Measurements from ENCODE around the gene C19orf73.

C19orf73 gene

GRCh38 chr19:49119411-49120324 lies 725 bp upstream of the C19orf73 start, which contains the start of gene PPFIA3:
Gene PPFIA3, plus strand, starts transcription at chr19:49119544. Its CDS starts 8,330 bp downstream, at chr19:49127874.
- peak within 1 kb of the TSS; percentile 90 for H3K9ac ChIP-seq (ENCODE audit: low read depth, low read length)
- peaks cover 31% of the 10 kb centered on the region for H3K27me3 ChIP-seq (ENCODE audit: insufficient read depth, low read length)
- no peaks in the 10 kb centered on the region; the same call in 1 of the 2 replicates for H3K4me1 ChIP-seq (ENCODE audit: insufficient read depth, low read length)
- peak within 1 kb of the TSS; percentile 97 for H3K27ac ChIP-seq (ENCODE audit: low read depth, low read length)
- no peaks in the 10 kb centered on the region for H3K9me3 ChIP-seq (ENCODE audit: insufficient read depth, low read depth, low read length)
- peak within 1 kb of the TSS; percentile 94 for H3K4me3 ChIP-seq (ENCODE audit: low read length)
- WGBS: 1% methylated on average over 88 of the region's 90 CpGs
- no peaks in the 10 kb centered on the region for H3K36me3 ChIP-seq (ENCODE audit: insufficient read depth, low read length)

- WGBS: 85% methylated on average over 26 of the region's 26 CpGs
- no peaks in the 10 kb centered on the region; the same call in 1 of the 2 replicates for H3K4me1 ChIP-seq (ENCODE audit: insufficient read depth, low read length)
These were observed 1.0 kb downstream of the C19orf73 start for GRCh38 chr19:49117677-49118564.

GRCh38 chr19:49116544-49116943 lies 2.4 kb downstream of the C19orf73 start:
- whole genome bisulfite sequencing: 100% methylated on average over 1 of the region's 1 CpG
- H3K9me3 ChIP-seq (ENCODE audit: insufficient read depth, low read depth, low read length): no peaks in the 10 kb centered on the region
- H3K27me3 ChIP-seq (ENCODE audit: insufficient read depth, low read length): peaks cover 28% of the 10 kb centered on the region
- no peak overlapping the region for H3K4me3 ChIP-seq (ENCODE audit: low read length)
- H3K4me1 ChIP-seq (ENCODE audit: insufficient read depth, low read length): no peaks in the 10 kb centered on the region; the same call in 1 of the 2 replicates
- H3K27ac ChIP-seq (ENCODE audit: low read depth, low read length): no peak overlapping the region
- H3K9ac ChIP-seq (ENCODE audit: low read depth, low read length): no peak overlapping the region
- no peaks in the 10 kb centered on the region for H3K36me3 ChIP-seq (ENCODE audit: insufficient read depth, low read length)

More at GRCh38 chr19:49117677-49118564, 1.0 kb downstream of the C19orf73 start:
- Histone ChIP-seq H3K4me3 (ENCODE audit: low read length) (peak overlapping the region; percentile 94), H3K36me3 (ENCODE audit: insufficient read depth, low read length) (no peaks in the 10 kb centered on the region), H3K27me3 (ENCODE audit: insufficient read depth, low read length) (peaks cover 31% of the 10 kb centered on the region), H3K9me3 (ENCODE audit: insufficient read depth, low read depth, low read length) (no peaks in the 10 kb centered on the region), H3K27ac (ENCODE audit: low read depth, low read length) (peak overlapping the region; percentile 97), H3K9ac (ENCODE audit: low read depth, low read length) (peak overlapping the region; percentile 90; the same call in 1 of the 2 replicates)

- Histone ChIP-seq H3K4me1 (ENCODE audit: insufficient read depth, low read length) (no peaks in the 10 kb centered on the region; the same call in 1 of the 2 replicates), H3K4me3 (ENCODE audit: low read length) (peak overlapping the region; percentile 78), H3K9ac (ENCODE audit: low read depth, low read length) (peak overlapping the region; percentile 40; the same call in 1 of the 2 replicates), H3K9me3 (ENCODE audit: insufficient read depth, low read depth, low read length) (no peaks in the 10 kb centered on the region), H3K27me3 (ENCODE audit: insufficient read depth, low read length) (peaks cover 13% of the 10 kb centered on the region), H3K36me3 (ENCODE audit: insufficient read depth, low read length) (no peaks in the 10 kb centered on the region), H3K27ac (ENCODE audit: low read depth, low read length) (no peak overlapping the region; the same call in 1 of the 2 replicates)
- WGBS: 6% methylated on average over 68 of the region's 68 CpGs
These were observed 4.1 kb downstream of the C19orf73 start for GRCh38 chr19:49114630-49115363.

- H3K27ac ChIP-seq (ENCODE audit: low read depth, low read length): no peak within 1 kb of the TSS; the same call in 1 of the 2 replicates
- H3K9ac ChIP-seq (ENCODE audit: low read depth, low read length): peak within 1 kb of the TSS; percentile 40; the same call in 1 of the 2 replicates
- peaks cover 9% of the 10 kb centered on the region for H3K27me3 ChIP-seq (ENCODE audit: insufficient read depth, low read length)
- 2% methylated on average over 66 of the region's 66 CpGs for WGBS
- peak within 1 kb of the TSS; percentile 78 for H3K4me3 ChIP-seq (ENCODE audit: low read length)
- no peaks in the 10 kb centered on the region for H3K9me3 ChIP-seq (ENCODE audit: insufficient read depth, low read depth, low read length)
- H3K4me1 ChIP-seq (ENCODE audit: insufficient read depth, low read length): no peaks in the 10 kb centered on the region; the same call in 1 of the 2 replicates
- peaks cover 7% of the 10 kb centered on the region for H3K36me3 ChIP-seq (ENCODE audit: insufficient read depth, low read length)
These were observed 4.9 kb downstream of the C19orf73 start, which contains the start of gene LIN7B for GRCh38 chr19:49113762-49114629. Gene LIN7B, plus strand, starts transcription at chr19:49114370. Its CDS starts 35 bp downstream, at chr19:49114405.

- H3K27me3 ChIP-seq (ENCODE audit: insufficient read depth, low read length): peaks cover 9% of the 10 kb centered on the region
These were observed 7.5 kb downstream of the C19orf73 start for GRCh38 chr19:49111218-49111998.

GRCh38 chr19:49110567-49110966 lies 8.4 kb downstream of the C19orf73 start:
- peaks cover 40% of the 10 kb centered on the region for H3K36me3 ChIP-seq (ENCODE audit: insufficient read depth, low read length)
- 86% methylated on average over 3 of the region's 3 CpGs for WGBS
- H3K4me1 ChIP-seq (ENCODE audit: insufficient read depth, low read length): no peaks in the 10 kb centered on the region
- H3K9ac ChIP-seq (ENCODE audit: low read depth, low read length): no peak overlapping the region
- H3K4me3 ChIP-seq (ENCODE audit: low read length): no peak overlapping the region
- no peaks in the 10 kb centered on the region for H3K9me3 ChIP-seq (ENCODE audit: insufficient read depth, low read depth, low read length)
- no peak overlapping the region for H3K27ac ChIP-seq (ENCODE audit: low read depth, low read length)
- H3K27me3 ChIP-seq (ENCODE audit: insufficient read depth, low read length): peaks cover 9% of the 10 kb centered on the region

More at GRCh38 chr19:49111218-49111998, 7.5 kb downstream of the C19orf73 start:
- no peaks in the 10 kb centered on the region for H3K4me1 ChIP-seq (ENCODE audit: insufficient read depth, low read length)
- H3K9ac ChIP-seq (ENCODE audit: low read depth, low read length): no peak overlapping the region
- H3K4me3 ChIP-seq (ENCODE audit: low read length): no peak overlapping the region
- no peaks in the 10 kb centered on the region for H3K9me3 ChIP-seq (ENCODE audit: insufficient read depth, low read depth, low read length)
- no peak overlapping the region for H3K27ac ChIP-seq (ENCODE audit: low read depth, low read length)
- H3K36me3 ChIP-seq (ENCODE audit: insufficient read depth, low read length): peaks cover 32% of the 10 kb centered on the region
- WGBS: 94% methylated on average over 10 of the region's 11 CpGs

- WGBS: 91% methylated on average over 8 of the region's 8 CpGs
- H3K9me3 ChIP-seq (ENCODE audit: insufficient read depth, low read depth, low read length): no peaks in the 10 kb centered on the region
- peaks cover under 1% of the 10 kb centered on the region; the same call in 1 of the 2 replicates for H3K27me3 ChIP-seq (ENCODE audit: insufficient read depth, low read length)
- no peak overlapping the region for H3K4me3 ChIP-seq (ENCODE audit: low read length)
- H3K4me1 ChIP-seq (ENCODE audit: insufficient read depth, low read length): no peaks in the 10 kb centered on the region
- H3K9ac ChIP-seq (ENCODE audit: low read depth, low read length): no peak overlapping the region
- H3K27ac ChIP-seq (ENCODE audit: low read depth, low read length): no peak overlapping the region
- H3K36me3 ChIP-seq (ENCODE audit: insufficient read depth, low read length): peaks cover 48% of the 10 kb centered on the region
These were observed 9.2 kb downstream of the C19orf73 start for GRCh38 chr19:49109569-49110233.

GRCh38 chr19:49109051-49109450 lies 9.9 kb downstream of the C19orf73 start:
- Histone ChIP-seq H3K9me3 (ENCODE audit: insufficient read depth, low read depth, low read length) (no peaks in the 10 kb centered on the region), H3K4me3 (ENCODE audit: low read length) (no peak overlapping the region), H3K36me3 (ENCODE audit: insufficient read depth, low read length) (peaks cover 55% of the 10 kb centered on the region), H3K27ac (ENCODE audit: low read depth, low read length) (peak overlapping the region; percentile 48; the same call in 1 of the 2 replicates), H3K9ac (ENCODE audit: low read depth, low read length) (no peak overlapping the region), H3K27me3 (ENCODE audit: insufficient read depth, low read length) (no peaks in the 10 kb centered on the region), H3K4me1 (ENCODE audit: insufficient read depth, low read length) (no peaks in the 10 kb centered on the region)
- WGBS: 92% methylated on average over 5 of the region's 5 CpGs

Data from HUES64 (cell line).